Stomach smooth muscle (tissue), 2 donors: Measurements from ENCODE around the gene SFRP2.
A peak's percentile ranks its signal among the peaks of the same experiment; 100 is the strongest.

Experiments used
- H3K27ac ChIP-seq: one replicate; pipeline ENCODE4 v1.7.0; 2013; ENCODE audit warnings: mild to moderate bottlenecking, low read length, inconsistent platforms
- H3K27me3 ChIP-seq, 2 donors: one replicate each; pipeline ENCODE4 v1.7.0; 2013; ENCODE audit warnings: low read length in 2 of 2; ENCODE audit not compliant: insufficient read depth in 2 of 2, control insufficient read depth in 1 of 2
- H3K36me3 ChIP-seq, 2 donors: one replicate each; pipeline ENCODE4 v1.7.0; 2013; ENCODE audit warnings: low read length in 2 of 2; ENCODE audit not compliant: control insufficient read depth in 2 of 2, insufficient read depth in 2 of 2
- H3K4me1 ChIP-seq: one replicate; pipeline ENCODE4 v1.7.0; 2013; ENCODE audit warnings: low read length; ENCODE audit not compliant: control insufficient read depth, insufficient read depth
- H3K4me3 ChIP-seq, 2 donors: one replicate each; pipeline ENCODE4 v1.7.0; 2013; ENCODE audit warnings: low read length in 2 of 2
- H3K9ac ChIP-seq, 2 donors: one replicate each; pipeline ENCODE4 v1.7.0; 2013; ENCODE audit warnings: low read length in 2 of 2, mild to moderate bottlenecking in 1 of 2
- H3K9me3 ChIP-seq, 2 donors: one replicate each; pipeline ENCODE4 v1.7.0; 2013; ENCODE audit warnings: low read length in 2 of 2; ENCODE audit not compliant: control insufficient read depth in 2 of 2
- donor health status: healthy.
- donor health status: Pancreatic carcinoma.

The SFRP2 gene

DNA sequence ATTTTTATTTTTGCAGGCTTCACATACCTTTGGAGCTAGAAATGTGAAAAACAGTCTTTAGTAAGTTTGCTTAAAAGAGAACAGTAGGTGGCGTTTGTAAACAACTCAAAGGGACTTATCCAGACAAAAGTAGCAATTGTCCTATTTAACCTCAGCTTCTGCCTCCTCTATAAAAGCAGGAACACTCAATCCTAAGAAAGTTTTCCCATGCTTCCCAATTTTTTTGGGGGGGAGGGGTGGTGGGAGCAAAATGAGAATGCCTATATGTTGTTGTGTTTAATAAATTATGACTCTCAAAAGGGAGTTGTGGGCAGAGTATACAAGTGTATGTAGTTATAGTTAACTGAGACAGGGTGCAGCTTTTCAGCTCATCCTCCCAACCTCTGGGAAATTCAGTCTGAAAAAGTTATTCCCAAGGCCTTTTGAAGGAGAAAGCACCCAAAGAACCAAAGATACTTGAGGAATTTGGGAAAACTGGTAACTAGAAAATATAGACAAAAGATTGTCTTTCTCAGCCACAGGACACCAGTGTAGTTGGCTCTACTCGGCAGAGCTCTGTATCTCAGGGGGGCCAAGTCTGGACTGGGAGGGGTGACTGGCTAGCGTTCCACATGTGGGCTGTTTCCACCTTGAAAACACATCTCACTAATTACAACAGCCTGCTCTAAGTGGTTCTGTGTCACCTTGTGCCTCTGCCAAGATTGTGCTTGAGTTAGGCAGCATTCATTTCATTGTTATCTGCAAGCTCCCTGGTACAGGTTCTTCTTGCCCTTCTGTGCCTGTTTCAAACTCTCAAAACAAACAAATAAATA, 2.8 kb downstream of the SFRP2 start:
- Histone ChIP-seq H3K27me3 (peaks cover 32 to 41% of the 10 kb centered on the region in 2 donors), H3K4me3 (peak overlapping the region in 1 of 2 donors; percentile 16), H3K4me1 (peaks cover 20% of the 10 kb centered on the region), H3K27ac (no peak overlapping the region), H3K36me3 (no peaks in the 10 kb centered on the region), H3K9ac (no peak overlapping the region), H3K9me3 (no peaks in the 10 kb centered on the region)

GRCh38 chr4:153784166-153784699, 4.7 kb downstream of the SFRP2 start:
- Histone ChIP-seq H3K36me3 (no peaks in the 10 kb centered on the region), H3K4me1 (peaks cover 13% of the 10 kb centered on the region), H3K27me3 (peaks cover 20 to 24% of the 10 kb centered on the region in 2 donors), H3K9ac (no peak overlapping the region), H3K4me3 (no peak overlapping the region), H3K9me3 (no peaks in the 10 kb centered on the region), H3K27ac (no peak overlapping the region)

DNA sequence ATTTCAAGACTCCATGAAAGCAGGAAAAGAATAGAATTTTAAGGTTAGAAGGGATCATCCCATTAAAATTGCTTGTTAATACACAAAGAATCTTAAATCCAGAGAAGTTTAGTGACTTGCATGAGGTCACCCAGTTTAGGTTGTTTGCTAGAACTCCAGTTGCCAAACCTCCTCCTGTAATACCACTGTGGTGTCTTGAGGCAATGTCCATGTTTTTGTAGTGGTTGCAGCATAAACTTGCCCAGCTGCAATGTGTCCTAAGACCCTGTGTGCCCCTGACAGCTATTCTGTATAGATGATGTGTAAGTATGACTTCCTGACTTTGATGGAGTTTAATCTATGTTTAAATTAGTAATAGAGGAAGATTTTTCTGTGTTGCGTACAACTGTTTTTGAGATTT, 6.3 kb downstream of the SFRP2 start:
- Histone ChIP-seq H3K27me3 (peaks cover 8 to 10% of the 10 kb centered on the region in 2 donors), H3K9me3 (no peaks in the 10 kb centered on the region), H3K4me1 (peaks cover 2% of the 10 kb centered on the region), H3K27ac (no peak overlapping the region), H3K36me3 (no peaks in the 10 kb centered on the region), H3K4me3 (no peak overlapping the region), H3K9ac (no peak overlapping the region)

DNA sequence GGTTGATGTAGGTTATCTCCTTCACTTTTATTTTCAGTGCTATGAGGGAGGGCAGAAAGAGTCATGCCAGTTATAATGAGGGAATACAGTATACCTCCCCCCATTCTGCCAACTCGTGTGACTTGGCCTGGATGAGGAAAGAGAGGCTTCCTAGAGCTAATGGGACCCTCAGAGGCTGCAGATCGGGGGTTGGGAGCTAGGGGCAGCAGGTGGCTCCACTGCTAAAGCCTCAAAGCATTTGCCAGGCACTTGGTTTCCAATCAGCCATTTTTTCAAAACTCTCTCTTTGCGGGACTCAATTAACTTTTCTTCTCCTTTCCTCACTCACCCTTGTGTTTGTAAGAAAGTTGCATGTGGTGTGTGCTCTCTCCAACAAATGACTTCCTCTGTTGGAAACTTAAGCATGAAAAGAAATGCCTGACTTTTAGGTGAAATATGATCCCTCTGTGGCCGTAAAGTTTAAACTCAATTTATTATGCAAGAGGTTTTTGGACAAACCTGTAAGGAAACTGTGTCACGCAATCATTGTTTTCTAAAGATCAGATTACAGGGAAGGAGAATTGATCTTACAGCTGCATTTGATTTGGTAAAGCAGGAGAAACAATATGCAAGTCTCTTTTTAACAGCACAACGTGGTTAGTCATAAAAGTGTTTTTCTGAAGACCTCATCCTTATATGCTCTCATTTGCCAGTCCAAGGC, 7.0 kb downstream of the SFRP2 start:
- no peak overlapping the region for H3K27ac ChIP-seq
- no peaks in the 10 kb centered on the region for H3K36me3 ChIP-seq
- H3K4me1 ChIP-seq, result peaks cover 2% of the 10 kb centered on the region
- no peaks in the 10 kb centered on the region for H3K9me3 ChIP-seq
- H3K4me3 ChIP-seq, result no peak overlapping the region
- peaks cover 3 to 8% of the 10 kb centered on the region in 2 donors for H3K27me3 ChIP-seq
- no peak overlapping the region for H3K9ac ChIP-seq

- peaks cover under 1 to 5% of the 10 kb centered on the region in 2 donors for H3K27me3 ChIP-seq
- H3K36me3 ChIP-seq, result no peaks in the 10 kb centered on the region
- H3K4me1 ChIP-seq, result peaks cover 2% of the 10 kb centered on the region
- no peak overlapping the region for H3K9ac ChIP-seq
- no peak overlapping the region for H3K4me3 ChIP-seq
- no peaks in the 10 kb centered on the region for H3K9me3 ChIP-seq
- no peak overlapping the region for H3K27ac ChIP-seq
These were observed 7.6 kb downstream of the SFRP2 start for GRCh38 chr4:153781280-153781679.

DNA sequence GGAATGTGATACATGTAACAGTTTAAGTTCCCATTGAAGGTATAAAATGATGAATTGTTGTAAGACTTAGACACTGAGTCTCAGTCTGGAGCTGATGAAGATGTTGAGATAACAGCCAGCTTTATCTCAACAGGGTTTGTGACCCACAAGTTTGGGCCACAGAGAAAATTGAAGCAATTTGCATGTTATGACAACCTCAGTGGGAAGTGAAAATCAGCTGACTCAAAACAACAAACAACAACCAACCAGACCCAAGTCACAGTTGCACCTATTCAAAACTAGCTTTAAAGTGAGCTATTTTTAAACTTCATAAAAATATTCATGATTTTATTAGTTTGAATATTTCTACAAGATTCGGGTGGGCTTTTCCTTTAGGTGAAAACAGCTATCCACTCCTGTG, 8.0 kb downstream of the SFRP2 start:
- Histone ChIP-seq H3K27me3 (peaks cover 0 to 4% of the 10 kb centered on the region in 2 donors), H3K4me3 (no peak overlapping the region), H3K36me3 (no peaks in the 10 kb centered on the region), H3K9me3 (no peaks in the 10 kb centered on the region), H3K9ac (no peak overlapping the region), H3K4me1 (peaks cover 2% of the 10 kb centered on the region), H3K27ac (no peak overlapping the region)

- Histone ChIP-seq H3K27ac (no peak overlapping the region), H3K9me3 (no peaks in the 10 kb centered on the region), H3K9ac (no peak overlapping the region), H3K27me3 (peaks cover 0 to 4% of the 10 kb centered on the region in 2 donors), H3K4me1 (peaks cover 2% of the 10 kb centered on the region), H3K4me3 (no peak overlapping the region), H3K36me3 (no peaks in the 10 kb centered on the region)
These were observed 8.7 kb downstream of the SFRP2 start for GRCh38 chr4:153780221-153780620.

DNA sequence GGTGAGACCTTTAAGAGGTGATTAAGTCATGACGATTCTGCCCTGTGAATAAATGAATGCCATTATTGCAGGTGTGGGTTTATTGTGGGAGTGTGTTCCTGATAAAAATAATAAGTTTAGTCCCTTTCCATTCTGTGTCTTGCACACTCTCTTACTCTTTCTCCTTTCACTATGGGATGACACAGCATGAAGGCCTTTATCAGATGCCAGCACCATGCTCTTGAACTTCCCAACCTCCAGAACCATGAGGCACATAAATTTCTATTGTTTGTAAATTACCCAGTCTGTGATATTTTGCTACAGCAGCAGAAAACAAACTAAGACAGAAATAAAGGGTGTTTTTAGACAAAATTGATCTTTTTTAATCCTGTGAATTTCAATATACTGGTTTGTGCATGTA, 10.5 kb downstream of the SFRP2 start:
- no peaks in the 10 kb centered on the region for H3K36me3 ChIP-seq
- no peak overlapping the region for H3K9ac ChIP-seq
- peaks cover 2% of the 10 kb centered on the region for H3K4me1 ChIP-seq
- H3K27me3 ChIP-seq, result peaks cover 0 to 4% of the 10 kb centered on the region in 2 donors
- no peaks in the 10 kb centered on the region for H3K9me3 ChIP-seq
- no peak overlapping the region for H3K27ac ChIP-seq
- H3K4me3 ChIP-seq, result no peak overlapping the region

DNA sequence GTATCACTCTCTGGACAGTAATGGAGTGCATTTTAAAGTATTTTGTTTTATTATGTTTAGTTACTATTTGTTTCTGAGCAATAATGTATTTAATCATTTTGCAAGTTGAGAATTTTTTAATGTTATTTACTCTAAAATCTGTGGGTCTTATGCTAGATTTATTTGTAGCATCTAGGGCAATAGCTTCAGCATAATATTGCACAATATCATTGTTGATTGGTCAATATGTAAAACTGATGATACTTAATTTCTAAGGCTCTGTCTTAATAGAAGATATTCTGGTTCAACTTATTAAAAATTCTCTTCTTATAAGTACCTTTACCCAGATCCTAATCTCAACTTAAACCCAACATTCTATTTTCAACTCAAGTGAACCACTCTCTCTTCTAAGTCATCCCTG, 11.5 kb downstream of the SFRP2 start:
- H3K9ac ChIP-seq, result no peak overlapping the region
- peaks cover 0 to 4% of the 10 kb centered on the region in 2 donors for H3K27me3 ChIP-seq
- peaks cover 2% of the 10 kb centered on the region for H3K4me1 ChIP-seq
- no peaks in the 10 kb centered on the region for H3K36me3 ChIP-seq
- no peak overlapping the region for H3K27ac ChIP-seq
- no peaks in the 10 kb centered on the region for H3K9me3 ChIP-seq
- H3K4me3 ChIP-seq, result no peak overlapping the region

DNA sequence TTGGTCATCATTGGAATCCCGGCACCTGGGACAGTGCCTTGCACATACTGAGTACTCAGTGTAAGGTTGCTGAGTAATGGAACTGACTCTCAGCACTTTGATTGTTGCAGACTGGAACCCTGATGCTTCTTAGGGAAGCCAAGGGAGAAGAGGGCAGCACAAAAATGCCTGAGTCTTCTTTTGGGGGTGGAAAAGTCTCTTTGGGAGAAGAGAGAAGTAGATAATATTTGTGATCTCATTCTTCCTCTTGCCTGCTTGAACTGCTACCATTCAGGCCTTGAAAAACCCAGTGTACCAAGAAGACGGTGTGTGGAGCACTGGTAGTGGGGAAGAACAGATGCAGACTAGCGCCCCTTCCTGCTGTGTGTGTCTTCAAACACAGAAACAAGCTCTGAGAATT, 12.3 kb downstream of the SFRP2 start:
- no peak overlapping the region for H3K4me3 ChIP-seq
- no peak overlapping the region for H3K9ac ChIP-seq
- H3K36me3 ChIP-seq, result no peaks in the 10 kb centered on the region
- H3K27ac ChIP-seq, result no peak overlapping the region
- H3K9me3 ChIP-seq, result no peaks in the 10 kb centered on the region
- peaks cover 0 to 3% of the 10 kb centered on the region in 2 donors for H3K27me3 ChIP-seq
- peaks cover 2% of the 10 kb centered on the region for H3K4me1 ChIP-seq
